ENCODE measurements around the gene RND2. TPM values are rescaled to one million over a fixed set of nuclear protein-coding genes. Genes with fewer than 3 reads are reported as not detected.

RND2 gene
- total RNA-seq, 1 donor from 2014 or later: under 0.01 TPM

DNA sequence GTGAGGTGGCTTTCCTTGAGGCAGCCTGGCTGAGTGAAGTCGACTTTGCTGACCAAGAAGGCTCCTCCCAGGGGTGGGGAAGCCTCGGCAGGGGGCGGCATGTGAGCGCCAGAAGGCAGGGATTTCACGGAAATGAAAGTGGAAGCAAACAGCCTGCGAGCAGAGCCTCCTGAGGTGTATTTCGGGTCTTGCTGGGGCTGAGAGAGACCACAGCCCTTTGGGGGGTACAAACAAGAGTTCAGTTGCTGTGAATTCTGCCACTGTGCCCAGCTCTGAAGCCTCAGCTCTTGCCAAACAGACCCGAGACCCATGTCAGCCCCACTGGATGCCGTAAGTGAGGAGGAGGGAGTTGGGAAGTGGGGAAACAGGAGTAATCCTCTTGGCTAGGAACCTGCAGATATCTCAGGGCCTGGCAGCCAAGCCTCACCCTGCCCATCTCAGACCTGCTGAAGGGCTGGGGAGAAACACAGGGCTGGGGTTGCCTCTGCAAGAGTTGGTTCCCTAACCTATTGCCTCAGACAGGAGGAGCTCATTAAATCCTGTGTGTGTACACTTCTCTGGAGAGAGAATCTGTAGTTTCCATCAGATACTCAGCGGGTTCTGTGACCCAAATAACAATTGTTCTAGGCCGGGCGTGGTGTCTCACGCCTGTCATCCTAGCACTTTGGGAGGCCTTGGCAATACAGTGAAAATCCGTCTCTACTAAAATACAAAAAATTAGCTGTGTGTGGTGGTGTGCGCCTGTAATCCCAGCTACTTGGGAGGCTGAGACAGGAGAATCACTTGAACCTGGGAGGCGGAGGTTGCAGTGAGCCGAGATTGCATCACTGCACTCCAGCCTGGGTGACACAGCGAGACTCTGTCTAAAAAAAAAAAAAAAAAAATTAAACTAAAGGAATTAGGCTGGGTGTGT lies 18.1 kb upstream of the RND2 start, which contains the start of gene IFI35:
Gene IFI35 (plus strand): TSS at position 146 of the 913 bp plus-strand sequence. CDS start 164 bp downstream, at position 310.
- peak within 1 kb of the TSS; percentile 81 to 89 (median 82) for H3K4me3 ChIP-seq (ENCODE audit: low read length in 3 of 3)
- H3K4me1 ChIP-seq (ENCODE audit: control insufficient read depth in 3 of 3, insufficient read depth in 3 of 3, low read length in 3 of 3): peaks cover 7 to 11% (median 10%) of the 10 kb centered on the region in 3 donors
- H3K9ac ChIP-seq (ENCODE audit: low read depth in 1 of 3, low read length in 3 of 3): peak within 1 kb of the TSS; percentile 90 to 96 (median 92)
- H3K27me3 ChIP-seq (ENCODE audit: control insufficient read depth in 3 of 3, insufficient read depth in 3 of 3, low read length in 3 of 3): no peaks in the 10 kb centered on the region
- peak within 1 kb of the TSS; percentile 89 for H3K27ac ChIP-seq (ENCODE audit: low read depth, low read length)
- H3K36me3 ChIP-seq (ENCODE audit: control insufficient read depth in 3 of 3, insufficient read depth in 3 of 3, low read length in 3 of 3): peaks cover 12 to 19% (median 15%) of the 10 kb centered on the region in 3 donors
- no peaks in the 10 kb centered on the region for H3K9me3 ChIP-seq (ENCODE audit: control insufficient read depth in 3 of 3, low read length in 3 of 3)

- peaks cover 21 to 26% (median 25%) of the 10 kb centered on the region in 3 donors for H3K4me1 ChIP-seq (ENCODE audit: control insufficient read depth in 3 of 3, insufficient read depth in 3 of 3, low read length in 3 of 3)
- H3K36me3 ChIP-seq (ENCODE audit: control insufficient read depth in 3 of 3, insufficient read depth in 3 of 3, low read length in 3 of 3): peaks cover 10 to 20% (median 18%) of the 10 kb centered on the region in 3 donors
- no peaks in the 10 kb centered on the region for H3K9me3 ChIP-seq (ENCODE audit: control insufficient read depth in 3 of 3, low read length in 3 of 3)
- H3K27ac ChIP-seq (ENCODE audit: low read depth, low read length): no peak overlapping the region
- no peak overlapping the region for H3K4me3 ChIP-seq (ENCODE audit: low read length in 3 of 3)
- no peaks in the 10 kb centered on the region for H3K27me3 ChIP-seq (ENCODE audit: control insufficient read depth in 3 of 3, insufficient read depth in 3 of 3, low read length in 3 of 3)
- H3K9ac ChIP-seq (ENCODE audit: low read depth in 1 of 3, low read length in 3 of 3): peak overlapping the region in 1 of 3 donors; percentile 14
Observed at GRCh38 chr17:43010667-43011308, 14.2 kb upstream of the RND2 start.

DNA sequence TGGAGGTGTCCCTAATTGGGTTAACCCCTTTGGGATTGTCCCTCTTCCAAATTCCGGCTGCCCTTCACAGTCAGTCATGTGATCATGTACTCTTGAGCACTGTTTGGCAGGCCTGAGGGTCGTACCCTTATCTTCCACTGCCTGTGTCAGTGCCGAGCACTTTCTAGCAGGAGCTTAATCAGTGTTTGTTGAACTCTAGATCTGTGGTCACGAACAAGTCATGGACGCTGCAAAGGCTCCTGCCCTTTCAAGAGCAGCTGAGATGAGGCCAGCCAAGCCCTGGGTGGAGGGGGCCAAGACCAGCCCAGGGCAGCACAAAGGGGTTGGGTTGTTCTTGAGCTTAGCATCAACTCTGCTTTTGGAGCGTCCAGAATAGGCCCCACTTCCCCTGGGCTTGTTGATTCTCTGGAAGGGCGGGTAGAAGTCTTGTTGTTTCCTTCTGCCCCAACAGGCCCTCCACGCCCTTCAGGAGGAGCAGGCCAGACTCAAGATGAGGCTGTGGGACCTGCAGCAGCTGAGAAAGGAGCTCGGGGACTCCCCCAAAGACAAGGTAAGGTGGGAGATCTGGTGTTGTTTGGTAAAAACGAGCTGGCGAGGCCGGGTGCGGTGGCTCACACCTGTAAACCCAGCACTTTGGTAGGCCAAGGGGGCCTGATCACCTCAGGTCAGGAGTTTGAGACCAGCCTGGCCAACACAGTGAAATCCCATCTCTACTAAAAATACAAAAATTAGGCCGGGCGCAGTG lies 13.1 kb upstream of the RND2 start:
- Histone ChIP-seq H3K27me3 (ENCODE audit: control insufficient read depth in 3 of 3, insufficient read depth in 3 of 3, low read length in 3 of 3) (no peaks in the 10 kb centered on the region), H3K4me3 (ENCODE audit: low read length in 3 of 3) (no peak overlapping the region), H3K9me3 (ENCODE audit: control insufficient read depth in 3 of 3, low read length in 3 of 3) (no peaks in the 10 kb centered on the region), H3K9ac (ENCODE audit: low read depth in 1 of 3, low read length in 3 of 3) (no peak overlapping the region), H3K36me3 (ENCODE audit: control insufficient read depth in 3 of 3, insufficient read depth in 3 of 3, low read length in 3 of 3) (peaks cover 16 to 27% (median 26%) of the 10 kb centered on the region in 3 donors), H3K4me1 (ENCODE audit: control insufficient read depth in 3 of 3, insufficient read depth in 3 of 3, low read length in 3 of 3) (peaks cover 24 to 27% (median 26%) of the 10 kb centered on the region in 3 donors), H3K27ac (ENCODE audit: low read depth, low read length) (peak overlapping the region; percentile 3)

- Histone ChIP-seq H3K9ac (ENCODE audit: low read depth in 1 of 3, low read length in 3 of 3) (no peak overlapping the region), H3K4me1 (ENCODE audit: control insufficient read depth in 3 of 3, insufficient read depth in 3 of 3, low read length in 3 of 3) (peaks cover 24 to 28% (median 27%) of the 10 kb centered on the region in 3 donors), H3K9me3 (ENCODE audit: control insufficient read depth in 3 of 3, low read length in 3 of 3) (no peaks in the 10 kb centered on the region), H3K27ac (ENCODE audit: low read depth, low read length) (no peak overlapping the region), H3K4me3 (ENCODE audit: low read length in 3 of 3) (no peak overlapping the region), H3K27me3 (ENCODE audit: control insufficient read depth in 3 of 3, insufficient read depth in 3 of 3, low read length in 3 of 3) (no peaks in the 10 kb centered on the region), H3K36me3 (ENCODE audit: control insufficient read depth in 3 of 3, insufficient read depth in 3 of 3, low read length in 3 of 3) (peaks cover 22 to 34% (median 32%) of the 10 kb centered on the region in 3 donors)
Observed at GRCh38 chr17:43013296-43013695, 11.7 kb upstream of the RND2 start.

- Histone ChIP-seq H3K9me3 (ENCODE audit: control insufficient read depth in 3 of 3, low read length in 3 of 3) (no peaks in the 10 kb centered on the region), H3K36me3 (ENCODE audit: control insufficient read depth in 3 of 3, insufficient read depth in 3 of 3, low read length in 3 of 3) (peaks cover 26 to 37% (median 34%) of the 10 kb centered on the region in 3 donors), H3K4me1 (ENCODE audit: control insufficient read depth in 3 of 3, insufficient read depth in 3 of 3, low read length in 3 of 3) (peaks cover 27 to 34% (median 27%) of the 10 kb centered on the region in 3 donors), H3K27ac (ENCODE audit: low read depth, low read length) (peak overlapping the region; percentile 39), H3K4me3 (ENCODE audit: low read length in 3 of 3) (no peak overlapping the region), H3K9ac (ENCODE audit: low read depth in 1 of 3, low read length in 3 of 3) (peak overlapping the region in 2 of 3 donors; percentile 3 to 20), H3K27me3 (ENCODE audit: control insufficient read depth in 3 of 3, insufficient read depth in 3 of 3, low read length in 3 of 3) (no peaks in the 10 kb centered on the region)
Observed at GRCh38 chr17:43014020-43014648, 10.9 kb upstream of the RND2 start.

- Histone ChIP-seq H3K4me1 (ENCODE audit: control insufficient read depth in 3 of 3, insufficient read depth in 3 of 3, low read length in 3 of 3) (peaks cover 33 to 40% (median 33%) of the 10 kb centered on the region in 3 donors), H3K9ac (ENCODE audit: low read depth in 1 of 3, low read length in 3 of 3) (peak overlapping the region; percentile 3 to 25 (median 20)), H3K36me3 (ENCODE audit: control insufficient read depth in 3 of 3, insufficient read depth in 3 of 3, low read length in 3 of 3) (peaks cover 26 to 37% (median 34%) of the 10 kb centered on the region in 3 donors), H3K27ac (ENCODE audit: low read depth, low read length) (peak overlapping the region; percentile 39), H3K4me3 (ENCODE audit: low read length in 3 of 3) (no peak overlapping the region), H3K9me3 (ENCODE audit: control insufficient read depth in 3 of 3, low read length in 3 of 3) (no peaks in the 10 kb centered on the region), H3K27me3 (ENCODE audit: control insufficient read depth in 3 of 3, insufficient read depth in 3 of 3, low read length in 3 of 3) (no peaks in the 10 kb centered on the region)
Observed at GRCh38 chr17:43014649-43015542, 10.1 kb upstream of the RND2 start.

- Histone ChIP-seq H3K9me3 (ENCODE audit: control insufficient read depth in 3 of 3, low read length in 3 of 3) (no peaks in the 10 kb centered on the region), H3K27ac (ENCODE audit: low read depth, low read length) (peak overlapping the region; percentile 39), H3K4me1 (ENCODE audit: control insufficient read depth in 3 of 3, insufficient read depth in 3 of 3, low read length in 3 of 3) (peaks cover 38 to 46% (median 39%) of the 10 kb centered on the region in 3 donors), H3K9ac (ENCODE audit: low read depth in 1 of 3, low read length in 3 of 3) (peak overlapping the region in 1 of 3 donors; percentile 25), H3K27me3 (ENCODE audit: control insufficient read depth in 3 of 3, insufficient read depth in 3 of 3, low read length in 3 of 3) (no peaks in the 10 kb centered on the region), H3K4me3 (ENCODE audit: low read length in 3 of 3) (no peak overlapping the region), H3K36me3 (ENCODE audit: control insufficient read depth in 3 of 3, insufficient read depth in 3 of 3, low read length in 3 of 3) (peaks cover 26 to 37% (median 34%) of the 10 kb centered on the region in 3 donors)
Observed at GRCh38 chr17:43015579-43015978, 9.5 kb upstream of the RND2 start.

- H3K9me3 ChIP-seq (ENCODE audit: control insufficient read depth in 3 of 3, low read length in 3 of 3): no peaks in the 10 kb centered on the region
- no peak overlapping the region for H3K4me3 ChIP-seq (ENCODE audit: low read length in 3 of 3)
- H3K27ac ChIP-seq (ENCODE audit: low read depth, low read length): peak overlapping the region; percentile 39
- H3K9ac ChIP-seq (ENCODE audit: low read depth in 1 of 3, low read length in 3 of 3): peak overlapping the region in 1 of 3 donors; percentile 3
- H3K36me3 ChIP-seq (ENCODE audit: control insufficient read depth in 3 of 3, insufficient read depth in 3 of 3, low read length in 3 of 3): peaks cover 26 to 37% (median 31%) of the 10 kb centered on the region in 3 donors
- H3K27me3 ChIP-seq (ENCODE audit: control insufficient read depth in 3 of 3, insufficient read depth in 3 of 3, low read length in 3 of 3): no peaks in the 10 kb centered on the region
- peaks cover 39 to 50% (median 43%) of the 10 kb centered on the region in 3 donors for H3K4me1 ChIP-seq (ENCODE audit: control insufficient read depth in 3 of 3, insufficient read depth in 3 of 3, low read length in 3 of 3)
Observed at GRCh38 chr17:43016216-43016615, 8.8 kb upstream of the RND2 start.

Measured in skeletal muscle tissue (tissue), 4 donors.